NT2/D1 (cell line): ENCODE data around the gene CLEC5A.
"Not testable (repeated sequence)": the region's sequence is repeated elsewhere in the genome, so short reads cannot be mapped to it uniquely, and the experiment has no call there.

Experiments used
- DNase-seq: peaks from one replicate; pipeline ENCODE4 v3.0.0-alpha.2; 2011; ENCODE audit warnings: low read depth, low spot score
- H3K27me3 ChIP-seq: 2 replicates; pipeline ENCODE4 v1.6.0; 2011; ENCODE audit warnings: mild to moderate bottlenecking; ENCODE audit not compliant: insufficient read length, insufficient read depth
- H3K36me3 ChIP-seq: 2 replicates; pipeline ENCODE4 v1.6.1; 2011; ENCODE audit warnings: mild to moderate bottlenecking, low read length, mixed read lengths; ENCODE audit not compliant: insufficient read depth, insufficient read length
- H3K4me1 ChIP-seq: 2 replicates; pipeline ENCODE4 v1.5.1; 2011; ENCODE audit not compliant: insufficient read depth, insufficient read length
- H3K4me3 ChIP-seq: 2 replicates; pipeline ENCODE4 v1.5.1; 2011; ENCODE audit warnings: low read depth; ENCODE audit not compliant: insufficient read length
- H3K9ac ChIP-seq: 2 replicates; pipeline ENCODE4 v1.6.0; 2011; ENCODE audit warnings: low read depth; ENCODE audit not compliant: insufficient read length
- H3K9me3 ChIP-seq: 2 replicates; pipeline ENCODE4 v1.5.1; 2011; ENCODE audit warnings: mild to moderate bottlenecking, low read length; ENCODE audit not compliant: insufficient read depth
- SUZ12 ChIP-seq: IDR thresholded peaks from 2 replicates; pipeline ENCODE4 v1.6.1; 2011; ENCODE audit not compliant: insufficient read length, insufficient read depth; ENCODE audit errors: extremely low read depth
- YY1 ChIP-seq: IDR thresholded peaks from 2 replicates; pipeline ENCODE4 v1.6.1; 2011; ENCODE audit not compliant: insufficient read length, insufficient read depth
- ZNF274 ChIP-seq: IDR thresholded peaks from 2 replicates; pipeline ENCODE4 v1.6.1; 2011; ENCODE audit warnings: mild to moderate bottlenecking, low read depth, low read length

Gene CLEC5A

DNA sequence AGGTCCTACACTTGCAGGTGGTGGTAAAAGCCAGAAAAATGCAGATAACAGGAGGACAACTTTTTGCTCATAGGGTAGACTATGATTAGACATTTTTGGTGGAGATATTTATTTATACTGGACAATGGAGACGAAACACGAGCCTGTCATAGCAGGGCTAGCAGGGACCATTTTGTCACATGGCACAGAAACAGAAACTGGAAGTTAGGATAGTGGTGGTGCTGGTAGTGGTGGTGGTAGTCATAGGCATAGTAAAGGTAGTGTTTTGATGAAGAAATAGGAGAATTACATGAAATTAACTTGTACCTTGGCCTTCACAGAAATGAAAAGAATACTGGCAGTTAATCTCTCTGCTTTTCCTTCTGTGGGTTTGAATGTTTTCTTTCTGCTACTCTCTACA lies 40.1 kb upstream of the CLEC5A start:
- no peaks in the 10 kb centered on the region for H3K27me3 ChIP-seq
- H3K4me3 ChIP-seq, result no peak overlapping the region
- H3K4me1 ChIP-seq, result no peaks in the 10 kb centered on the region
- TF ChIP-seq YY1, result no peak
- TF ChIP-seq SUZ12, result no peak
- no peak for TF ChIP-seq ZNF274
- H3K9me3 ChIP-seq, result peaks cover 9% of the 10 kb centered on the region; the same call in 1 of the 2 replicates
- no peak overlapping the region for H3K9ac ChIP-seq
- H3K36me3 ChIP-seq, result no peaks in the 10 kb centered on the region
- DNase-seq, result no peak

GRCh38 chr7:141985926-141986325 lies 39.2 kb upstream of the CLEC5A start:
- H3K9me3 ChIP-seq, H3K27me3 ChIP-seq, H3K4me1 ChIP-seq, H3K4me3 ChIP-seq, H3K9ac ChIP-seq, DNase-seq, H3K36me3 ChIP-seq: not testable (repeated sequence)

DNA sequence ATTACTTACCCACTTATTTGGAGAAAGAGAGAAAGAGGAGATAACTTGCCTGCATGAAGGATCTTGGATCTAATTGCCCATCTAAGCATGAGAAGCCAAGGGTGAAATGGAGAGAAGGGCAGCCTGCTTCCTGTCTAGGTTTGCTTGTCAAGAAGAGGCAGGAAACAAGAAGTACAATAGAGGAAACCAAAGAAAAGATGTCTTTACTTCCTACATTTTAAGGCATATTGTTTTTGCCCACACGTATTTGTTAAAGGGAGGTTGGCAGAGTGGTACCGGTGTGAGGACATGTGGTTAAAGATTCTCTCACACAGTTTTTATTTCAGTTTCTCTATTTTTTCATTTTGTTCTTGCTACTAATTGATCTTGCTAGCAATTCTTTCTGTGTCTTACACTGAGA lies 32.8 kb upstream of the CLEC5A start:
- Histone ChIP-seq H3K9me3 (no peaks in the 10 kb centered on the region; the same call in 1 of the 2 replicates), H3K4me1 (no peaks in the 10 kb centered on the region), H3K27me3 (no peaks in the 10 kb centered on the region), H3K36me3 (no peaks in the 10 kb centered on the region), H3K9ac (no peak overlapping the region), H3K4me3 (no peak overlapping the region)
- DNase-seq, result no peak
- no peak for TF ChIP-seq YY1
- TF ChIP-seq SUZ12, result no peak
- no peak for TF ChIP-seq ZNF274

DNA sequence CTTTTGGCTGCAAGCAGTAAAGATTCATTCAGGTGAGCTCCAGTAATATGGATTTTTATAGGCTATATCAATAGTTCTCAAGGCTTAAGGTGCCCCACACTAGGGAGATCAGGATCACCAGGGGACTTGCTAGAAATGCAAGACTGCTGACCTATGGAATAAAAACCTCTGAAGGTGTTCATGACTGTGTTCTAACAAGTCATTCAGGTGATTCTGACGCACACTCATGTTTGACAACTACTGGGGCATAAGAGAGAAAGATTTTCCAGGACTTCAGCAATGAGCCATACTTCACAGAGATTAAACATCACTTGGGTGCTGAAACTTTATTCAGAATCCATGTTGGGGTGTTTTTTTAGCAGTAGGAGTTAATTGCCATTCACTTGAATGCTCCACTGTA lies 31.6 kb upstream of the CLEC5A start:
- DNase-seq, result no peak
- no peaks in the 10 kb centered on the region; the same call in 1 of the 2 replicates for H3K9me3 ChIP-seq
- no peaks in the 10 kb centered on the region for H3K27me3 ChIP-seq
- TF ChIP-seq SUZ12 (no peak), YY1 (no peak), ZNF274 (no peak)
- no peak overlapping the region for H3K4me3 ChIP-seq
- no peaks in the 10 kb centered on the region for H3K36me3 ChIP-seq
- no peaks in the 10 kb centered on the region for H3K4me1 ChIP-seq
- H3K9ac ChIP-seq, result no peak overlapping the region

DNA sequence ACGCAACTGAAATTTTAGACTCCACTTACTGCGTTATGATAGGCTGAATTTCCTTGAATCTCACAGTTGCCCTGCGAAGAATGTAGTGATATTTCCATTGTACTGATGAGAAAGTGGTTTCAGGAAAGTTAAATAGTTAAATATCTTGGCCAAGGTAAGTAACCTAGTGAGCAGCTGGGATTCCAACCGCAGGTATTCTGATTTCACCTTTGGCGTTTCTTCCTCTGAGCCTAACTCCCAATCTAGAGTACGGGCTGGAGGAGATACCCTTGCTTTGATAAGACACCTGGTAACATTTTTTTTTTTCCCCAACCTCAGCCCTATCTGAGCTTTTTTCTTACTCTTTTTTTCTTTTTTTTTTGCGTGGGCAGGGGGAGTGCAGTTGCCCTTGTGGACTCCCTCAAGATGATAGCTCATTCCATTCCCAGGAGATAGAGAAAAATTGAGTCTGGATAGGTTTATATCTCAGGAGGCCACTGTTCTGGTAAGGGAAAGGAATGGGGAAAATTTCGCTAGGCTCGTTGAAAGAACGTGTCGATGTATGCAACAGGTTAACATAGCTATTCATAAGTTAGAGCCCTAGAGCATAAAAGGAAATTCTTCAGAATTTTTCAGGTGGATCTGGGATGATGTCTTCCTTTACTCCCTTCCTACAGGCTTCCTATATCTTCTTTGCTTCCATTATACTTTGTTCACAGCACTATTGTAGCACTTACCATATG lies 29.9 kb upstream of the CLEC5A start:
- H3K27me3 ChIP-seq, result no peaks in the 10 kb centered on the region
- H3K36me3 ChIP-seq, result no peaks in the 10 kb centered on the region
- H3K4me3 ChIP-seq, result no peak overlapping the region
- H3K4me1 ChIP-seq, result peaks cover 2% of the 10 kb centered on the region
- H3K9me3 ChIP-seq, result no peaks in the 10 kb centered on the region; the same call in 1 of the 2 replicates
- TF ChIP-seq YY1 (no peak), ZNF274 (no peak), SUZ12 (no peak)
- no peak for DNase-seq
- H3K9ac ChIP-seq, result no peak overlapping the region

DNA sequence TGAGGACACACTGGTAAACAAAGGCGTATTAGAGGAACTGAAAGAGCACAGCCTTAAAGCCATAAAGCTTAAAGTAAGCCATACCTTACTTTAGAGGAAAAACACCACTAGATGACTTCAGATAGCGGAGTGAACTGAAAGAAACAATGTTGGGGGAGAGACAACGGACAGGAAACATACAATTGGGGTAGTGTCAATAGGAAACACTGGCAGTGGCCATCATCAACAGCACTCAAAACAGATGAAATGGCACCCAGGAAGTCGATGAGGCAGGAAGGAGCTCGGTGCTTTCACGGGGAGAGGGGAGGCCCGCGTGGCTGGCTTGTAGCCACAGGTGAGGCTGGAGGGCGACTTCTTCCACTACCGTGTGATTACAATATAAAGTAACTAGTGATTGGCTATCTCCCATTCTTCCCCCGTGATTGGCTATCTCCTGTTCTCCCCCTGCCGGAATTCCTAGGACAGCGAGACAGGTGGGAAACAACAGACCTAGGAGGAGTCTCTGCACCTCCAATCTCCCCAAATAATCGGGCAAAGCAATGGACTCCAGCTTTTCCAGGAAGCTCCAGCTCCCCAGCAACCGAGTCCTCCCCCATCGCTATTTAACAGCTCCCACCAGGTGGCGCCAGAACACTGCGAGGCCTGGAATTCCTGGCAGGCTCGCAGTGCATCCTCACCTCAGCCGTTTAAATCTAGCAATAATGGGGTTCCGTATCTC lies 29.2 kb upstream of the CLEC5A start:
- H3K36me3 ChIP-seq, result no peaks in the 10 kb centered on the region
- peaks cover 2% of the 10 kb centered on the region for H3K4me1 ChIP-seq
- no peak overlapping the region for H3K9ac ChIP-seq
- no peak for TF ChIP-seq ZNF274
- TF ChIP-seq YY1, result no peak
- no peak for TF ChIP-seq SUZ12
- peak; percentile 75 for DNase-seq
- no peak overlapping the region for H3K4me3 ChIP-seq
- H3K9me3 ChIP-seq, result no peaks in the 10 kb centered on the region; the same call in 1 of the 2 replicates
- H3K27me3 ChIP-seq, result no peaks in the 10 kb centered on the region

DNA sequence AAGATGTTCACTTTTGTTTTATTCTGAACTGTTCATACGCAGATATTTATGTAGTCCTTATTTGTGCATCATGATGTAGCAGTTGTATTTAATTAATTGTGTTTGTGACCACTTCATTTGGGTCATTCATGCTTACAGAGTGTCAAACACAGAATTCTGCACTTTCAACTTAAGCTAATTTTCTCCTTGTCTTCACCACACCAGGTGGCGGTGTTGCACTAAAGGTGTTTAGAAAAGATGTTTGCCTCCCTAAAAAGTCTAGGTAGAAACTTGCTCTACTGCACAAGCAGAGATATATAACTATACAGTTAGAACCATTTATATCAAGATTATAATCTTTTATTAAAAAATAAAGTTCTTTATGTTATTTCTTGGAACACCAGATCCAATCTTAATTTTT lies 28.1 kb upstream of the CLEC5A start:
- H3K27me3 ChIP-seq, result no peaks in the 10 kb centered on the region
- H3K36me3 ChIP-seq, result no peaks in the 10 kb centered on the region
- TF ChIP-seq SUZ12, result no peak
- TF ChIP-seq YY1, result no peak
- TF ChIP-seq ZNF274, result no peak
- no peak overlapping the region for H3K9ac ChIP-seq
- H3K4me1 ChIP-seq, result peaks cover 2% of the 10 kb centered on the region
- H3K9me3 ChIP-seq, result no peaks in the 10 kb centered on the region; the same call in 1 of the 2 replicates
- no peak for DNase-seq
- H3K4me3 ChIP-seq, result no peak overlapping the region
